Epithelial cell of esophagus (primary cell): ENCODE measurements around the gene SLC19A1.
"Not testable (repeated sequence)": the region's sequence is repeated elsewhere in the genome, so short reads cannot be mapped to it uniquely, and the experiment has no call there.

ENCODE experiments used
- DNase-seq: peaks from one replicate; pipeline ENCODE4 v3.0.0; 2010; ENCODE audit warnings: low read depth
- H3K4me3 ChIP-seq: 2 replicates; pipeline ENCODE4 v1.5.1; 2011; ENCODE audit warnings: mild to moderate bottlenecking, low read length, control low read depth
- TF ChIP-seq, protein P1 (sequence below): IDR thresholded peaks from 2 replicates; pipeline ENCODE4 v1.5.1; 2011; ENCODE audit warnings: low read depth, mild to moderate bottlenecking, low read length, control low read depth, inconsistent platforms; ENCODE audit not compliant: insufficient read depth; ENCODE audit errors: missing control alignments

SLC19A1 gene

DNA sequence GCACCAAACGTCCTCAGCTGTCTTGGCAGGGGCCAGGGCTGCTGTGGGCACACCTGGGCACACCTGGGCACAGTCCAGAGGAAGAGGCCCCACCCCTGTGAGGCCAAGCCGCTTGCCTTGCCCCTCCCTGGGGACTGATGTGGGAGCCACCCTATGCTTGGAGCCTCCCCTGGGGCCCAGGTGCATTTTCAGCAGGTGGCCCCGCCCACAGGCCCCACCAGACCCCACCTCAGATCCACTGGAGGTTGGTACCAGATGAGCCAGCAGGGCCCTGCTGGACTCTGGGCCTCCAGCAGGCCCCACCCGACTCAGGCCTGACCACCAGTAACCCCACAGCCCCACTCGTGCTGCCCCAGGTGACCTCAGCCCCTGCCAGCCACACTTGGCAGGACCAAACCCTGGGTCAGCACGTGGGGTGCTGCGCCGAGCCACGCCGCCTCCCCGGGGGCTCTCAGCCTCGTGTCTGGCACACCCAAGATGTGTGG lies 8.8 kb downstream of the SLC19A1 start:
- no peak overlapping the region for H3K4me3 ChIP-seq

DNA sequence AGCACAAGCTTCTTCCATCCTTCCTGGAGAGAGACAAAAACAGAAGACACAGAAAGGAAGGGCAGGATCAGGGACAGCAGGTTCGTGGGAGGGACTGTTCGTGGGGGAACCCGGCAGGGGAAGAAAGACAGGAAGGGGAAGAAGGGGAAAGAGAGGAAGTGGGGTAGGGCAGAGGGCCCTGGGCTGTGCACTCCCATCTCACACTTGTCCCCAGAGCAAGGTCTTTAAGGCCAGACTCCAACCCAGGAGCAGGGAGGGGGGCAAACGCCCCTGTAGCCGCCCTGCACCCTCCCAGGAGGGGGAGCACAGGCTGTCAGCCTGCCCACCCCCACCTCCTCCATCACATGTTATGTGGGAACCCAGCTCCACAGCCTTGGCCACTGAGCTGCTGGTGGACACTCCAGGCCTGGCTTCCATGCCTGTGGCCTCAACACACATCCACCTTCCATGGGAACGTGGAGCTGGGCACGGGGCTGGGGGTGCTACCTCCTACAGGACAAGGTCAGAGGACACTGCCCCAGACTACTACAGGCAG lies 9.3 kb downstream of the SLC19A1 start:
- TF ChIP-seq, protein P1, sequence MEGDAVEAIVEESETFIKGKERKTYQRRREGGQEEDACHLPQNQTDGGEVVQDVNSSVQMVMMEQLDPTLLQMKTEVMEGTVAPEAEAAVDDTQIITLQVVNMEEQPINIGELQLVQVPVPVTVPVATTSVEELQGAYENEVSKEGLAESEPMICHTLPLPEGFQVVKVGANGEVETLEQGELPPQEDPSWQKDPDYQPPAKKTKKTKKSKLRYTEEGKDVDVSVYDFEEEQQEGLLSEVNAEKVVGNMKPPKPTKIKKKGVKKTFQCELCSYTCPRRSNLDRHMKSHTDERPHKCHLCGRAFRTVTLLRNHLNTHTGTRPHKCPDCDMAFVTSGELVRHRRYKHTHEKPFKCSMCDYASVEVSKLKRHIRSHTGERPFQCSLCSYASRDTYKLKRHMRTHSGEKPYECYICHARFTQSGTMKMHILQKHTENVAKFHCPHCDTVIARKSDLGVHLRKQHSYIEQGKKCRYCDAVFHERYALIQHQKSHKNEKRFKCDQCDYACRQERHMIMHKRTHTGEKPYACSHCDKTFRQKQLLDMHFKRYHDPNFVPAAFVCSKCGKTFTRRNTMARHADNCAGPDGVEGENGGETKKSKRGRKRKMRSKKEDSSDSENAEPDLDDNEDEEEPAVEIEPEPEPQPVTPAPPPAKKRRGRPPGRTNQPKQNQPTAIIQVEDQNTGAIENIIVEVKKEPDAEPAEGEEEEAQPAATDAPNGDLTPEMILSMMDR = no peak
- no peak overlapping the region for H3K4me3 ChIP-seq
- no peak for DNase-seq

More for the DNA sequence above, 8.8 kb downstream of the SLC19A1 start:
- TF ChIP-seq, protein P1 = no peak
- no peak for DNase-seq

DNA sequence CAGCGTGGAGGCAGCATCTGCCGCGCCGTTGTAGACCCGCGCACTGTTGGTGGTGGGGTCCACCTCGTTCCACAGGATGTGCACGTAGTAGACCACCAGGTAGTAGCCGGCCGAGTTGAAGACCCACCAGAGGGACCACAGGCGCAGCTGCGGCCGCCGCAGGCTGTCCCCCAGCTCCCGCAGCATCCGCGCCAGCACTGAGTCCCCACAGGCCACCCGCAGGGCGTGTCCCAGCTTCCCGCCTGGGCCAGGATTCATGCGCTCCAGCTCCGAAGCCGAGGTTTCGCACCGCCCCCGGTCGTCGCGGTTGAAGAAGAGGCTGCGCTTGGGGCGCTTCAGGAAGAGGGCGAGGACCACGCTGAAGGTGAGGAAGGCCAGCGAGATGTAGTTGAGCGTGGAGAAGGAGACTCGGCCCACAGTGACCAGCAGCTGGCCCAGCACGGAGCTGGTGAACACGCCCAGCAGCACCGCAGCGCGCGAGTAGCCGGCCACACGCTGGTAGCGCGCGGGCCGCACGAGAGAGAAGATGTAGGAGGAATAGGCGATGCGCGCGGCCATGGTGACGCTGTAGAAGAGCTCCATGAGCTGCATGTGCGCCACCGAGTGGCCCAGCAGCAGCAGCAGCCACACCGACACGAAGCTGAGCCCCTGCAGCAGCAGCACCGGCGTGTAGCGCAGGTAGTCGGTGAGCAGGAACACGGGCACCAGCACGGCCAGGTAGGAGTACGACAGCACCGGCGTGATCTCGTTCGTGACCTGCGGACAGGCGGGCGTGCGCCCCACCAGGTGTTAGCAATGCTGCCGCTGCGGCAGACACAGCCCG lies 10.6 kb downstream of the SLC19A1 start:
- no peak for DNase-seq
- no peak overlapping the region for H3K4me3 ChIP-seq
- TF ChIP-seq, protein P1 = no peak

DNA sequence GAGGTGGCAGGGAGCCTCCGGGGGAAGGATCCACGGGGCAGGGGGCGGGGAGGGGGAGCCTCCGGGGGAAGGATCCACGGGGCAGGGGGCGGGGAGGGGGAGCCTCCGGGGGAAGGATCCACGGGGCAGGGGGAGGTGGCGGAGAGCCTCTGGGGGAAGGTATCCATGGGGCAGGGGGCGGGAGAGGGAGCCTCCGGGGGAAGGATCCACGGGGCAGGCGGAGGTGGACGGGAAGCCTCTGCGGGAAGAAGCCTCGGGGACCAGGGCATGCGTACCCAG lies 11.2 kb downstream of the SLC19A1 start:
- DNase-seq, H3K4me3 ChIP-seq: not testable (repeated sequence)

DNA sequence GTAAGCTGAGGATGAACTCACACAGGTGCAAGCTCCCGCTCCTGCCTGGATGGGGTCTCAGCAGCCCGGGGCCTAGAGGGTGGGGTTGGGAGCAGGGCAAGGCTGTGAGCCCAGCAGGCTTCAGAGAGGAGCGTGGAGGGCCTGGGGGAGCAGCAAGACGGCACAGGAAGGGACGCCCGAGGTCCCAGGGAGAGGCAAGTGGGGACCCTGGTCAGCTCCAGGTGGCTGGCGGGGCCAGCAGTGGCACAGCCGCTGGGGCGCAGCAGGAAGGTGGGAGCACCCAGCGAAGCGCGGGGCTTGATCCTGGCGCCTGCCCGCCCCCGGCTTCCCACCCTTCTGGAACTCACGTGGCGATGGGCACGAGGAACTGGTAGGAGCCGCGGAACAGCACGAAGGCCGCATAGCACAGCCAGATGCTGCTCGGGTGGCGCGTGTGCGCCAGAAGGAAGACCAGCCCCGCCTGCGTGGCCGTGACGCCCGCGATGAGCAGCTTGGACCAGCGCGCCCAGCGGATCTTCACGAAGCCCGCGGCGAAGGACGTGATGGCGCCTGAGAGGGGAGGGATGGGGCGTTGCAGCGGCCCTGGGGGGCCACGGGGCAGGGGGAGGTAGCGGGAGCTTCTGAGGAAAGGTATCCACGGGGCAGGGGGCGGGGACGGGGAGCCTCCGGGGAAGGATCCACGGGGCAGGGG lies 11.7 kb downstream of the SLC19A1 start:
- DNase-seq = no peak
- H3K4me3 ChIP-seq = no peak overlapping the region
- TF ChIP-seq, protein P1 = no peak

DNA sequence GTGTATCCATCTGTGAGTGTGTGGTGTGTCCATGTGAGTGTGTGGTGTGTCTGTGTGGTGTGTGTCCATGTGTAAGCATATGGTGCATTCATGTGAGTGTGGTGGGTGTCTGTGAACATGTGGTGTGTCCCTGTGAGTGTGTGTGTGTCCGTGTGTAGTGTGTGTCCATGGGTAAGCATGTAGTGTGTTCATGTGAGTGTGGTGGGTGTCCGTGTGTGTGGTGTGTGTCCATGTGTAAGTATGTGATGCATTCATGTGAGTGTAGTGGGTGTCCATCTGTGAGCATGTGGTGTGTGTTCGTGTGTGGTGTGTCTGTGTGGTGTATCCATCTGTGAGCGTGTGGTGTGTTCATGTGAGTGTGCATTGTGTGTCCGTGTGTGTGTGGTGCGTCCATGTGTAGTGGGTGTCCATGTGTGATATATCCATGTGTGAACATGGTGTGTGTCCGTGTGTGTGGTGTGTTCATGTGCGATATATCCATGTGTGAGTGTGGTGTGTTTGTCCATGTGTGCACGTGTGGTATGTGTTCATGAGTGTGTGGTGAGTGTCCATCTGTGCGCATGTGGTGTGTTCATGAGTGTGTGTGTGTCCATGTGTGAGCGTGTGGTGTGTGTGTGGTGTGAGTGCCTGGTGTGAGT lies 12.3 kb downstream of the SLC19A1 start:
- TF ChIP-seq, protein P1 = no peak
- DNase-seq = no peak
- no peak overlapping the region for H3K4me3 ChIP-seq
